ENCODE results near the gene ADARB1.

The ADARB1 gene

GRCh38 chr21:45074818-45075595 is 627 bp downstream of the ADARB1 start:
- DNase-seq (ENCODE audit: low spot score) = no peak

DNA sequence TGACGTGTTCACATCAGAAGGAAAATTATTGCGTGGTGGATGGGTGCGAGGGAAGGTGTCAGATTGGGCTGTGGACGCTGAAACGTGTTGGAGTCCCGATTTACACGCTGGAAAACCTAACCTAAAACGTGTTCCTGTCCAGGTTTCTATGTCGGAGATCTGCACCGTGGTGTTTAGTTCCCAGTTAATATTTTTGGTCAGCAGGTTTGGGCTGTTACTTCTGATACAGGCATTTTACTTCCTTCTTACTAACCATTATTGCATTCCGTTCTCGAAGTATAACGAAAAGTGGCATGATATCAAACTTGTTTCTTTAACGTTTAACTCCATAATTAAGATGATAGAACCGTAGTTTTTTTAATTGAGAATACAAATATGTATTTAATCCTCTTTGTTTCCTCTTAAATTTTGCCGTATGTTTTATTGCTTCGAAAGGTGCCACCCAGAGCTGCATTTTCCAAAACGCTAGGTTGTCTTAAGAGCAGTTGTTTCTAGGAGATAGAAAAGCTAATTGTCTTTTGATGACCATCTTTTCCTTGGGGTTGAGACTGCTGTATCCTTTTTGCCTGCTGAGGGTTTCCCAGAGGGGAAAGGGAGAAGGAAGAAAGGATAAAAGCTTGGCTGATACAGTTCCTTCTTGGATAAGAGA is 1.3 kb downstream of the ADARB1 start:
- DNase-seq (ENCODE audit: low spot score) = no peak

DNA sequence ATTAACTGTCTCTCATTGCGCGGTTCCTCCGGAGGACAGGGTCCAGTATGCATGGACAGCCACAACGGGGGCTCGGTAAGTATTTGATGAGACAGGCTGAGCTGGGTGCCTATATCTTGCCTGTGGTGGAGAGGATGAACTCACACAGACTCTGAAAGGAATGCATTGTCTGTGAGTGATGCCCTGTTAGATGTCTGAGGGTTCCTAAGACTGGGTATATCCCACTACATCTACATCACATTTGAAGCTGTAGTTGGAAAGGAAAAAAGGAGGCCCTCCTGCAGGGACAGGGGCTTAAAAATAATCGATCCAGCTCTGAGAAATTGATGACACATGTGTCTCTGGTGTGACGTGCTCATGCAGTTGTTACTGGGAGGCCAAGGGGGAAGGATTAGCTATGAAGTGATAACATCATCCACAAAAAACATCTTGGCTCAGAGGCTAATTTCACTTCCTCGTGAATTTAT is 1.9 kb downstream of the ADARB1 start:
- DNase-seq (ENCODE audit: low spot score) = no peak

DNA sequence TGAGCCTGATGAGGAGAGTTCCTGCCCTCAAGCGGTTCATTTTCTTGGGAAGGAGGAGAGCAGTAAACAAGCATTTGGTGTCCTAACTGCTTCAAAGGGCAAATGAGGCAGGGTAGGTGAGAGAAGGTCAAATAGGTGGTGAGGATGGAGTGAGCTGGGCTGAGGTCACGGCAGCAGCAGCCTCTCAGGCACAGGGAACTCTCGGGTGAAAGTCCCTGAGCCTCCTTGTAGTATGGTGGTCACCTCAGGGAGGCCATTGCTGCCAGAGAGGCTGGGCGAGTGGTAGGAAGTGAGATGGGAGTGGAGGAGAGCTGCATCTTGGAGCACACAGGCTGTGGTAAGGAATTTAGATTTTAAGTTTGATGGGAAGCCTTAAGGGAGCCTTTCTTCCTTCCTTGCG is 4.0 kb downstream of the ADARB1 start:
- DNase-seq (ENCODE audit: low spot score) = no peak

DNA sequence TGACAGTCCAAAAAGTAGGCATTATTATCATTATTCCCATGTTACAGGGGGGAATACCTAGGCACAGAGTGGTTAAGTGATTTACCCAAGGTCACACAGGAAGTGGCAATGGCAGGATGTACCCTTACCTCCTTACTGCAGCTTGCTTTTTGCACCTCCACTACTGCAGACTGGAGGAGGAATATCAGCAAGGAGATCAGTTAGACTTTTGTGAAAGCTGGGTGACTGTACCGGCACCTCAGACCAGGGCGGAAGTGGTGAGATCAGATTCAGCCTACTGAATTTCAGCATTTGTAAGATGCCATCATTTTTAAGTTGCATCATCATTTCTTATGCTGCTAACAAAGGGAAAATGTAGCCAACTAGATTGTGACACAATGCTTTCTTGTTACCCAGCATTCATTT is 4.5 kb downstream of the ADARB1 start:
- DNase-seq (ENCODE audit: low spot score) = no peak

GRCh38 chr21:45079351-45079750 is 5.0 kb downstream of the ADARB1 start:
- no peak for DNase-seq (ENCODE audit: low spot score)

DNA sequence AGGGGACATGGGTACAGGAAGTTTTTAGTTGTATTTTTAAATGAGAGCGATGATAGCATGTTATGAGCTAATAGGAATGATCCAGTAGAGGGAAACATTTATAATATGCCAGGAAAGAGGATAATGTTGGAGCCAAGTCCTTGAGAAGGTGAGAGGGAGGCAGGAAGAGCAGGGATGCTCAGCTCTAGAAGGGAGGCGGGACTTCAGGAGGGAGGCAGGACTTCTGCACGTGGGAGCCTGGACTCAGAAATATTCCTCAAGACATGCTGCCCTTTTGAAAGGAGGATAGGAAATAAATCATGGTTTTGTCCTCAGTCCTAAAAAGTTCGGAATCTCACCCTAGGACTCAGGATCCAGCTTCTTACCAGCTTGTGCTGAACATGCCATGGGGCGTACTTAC is 5.9 kb downstream of the ADARB1 start:
- DNase-seq (ENCODE audit: low spot score) = no peak

- DNase-seq (ENCODE audit: low spot score) = no peak
These were observed 6.4 kb downstream of the ADARB1 start for GRCh38 chr21:45080639-45081414.

DNA sequence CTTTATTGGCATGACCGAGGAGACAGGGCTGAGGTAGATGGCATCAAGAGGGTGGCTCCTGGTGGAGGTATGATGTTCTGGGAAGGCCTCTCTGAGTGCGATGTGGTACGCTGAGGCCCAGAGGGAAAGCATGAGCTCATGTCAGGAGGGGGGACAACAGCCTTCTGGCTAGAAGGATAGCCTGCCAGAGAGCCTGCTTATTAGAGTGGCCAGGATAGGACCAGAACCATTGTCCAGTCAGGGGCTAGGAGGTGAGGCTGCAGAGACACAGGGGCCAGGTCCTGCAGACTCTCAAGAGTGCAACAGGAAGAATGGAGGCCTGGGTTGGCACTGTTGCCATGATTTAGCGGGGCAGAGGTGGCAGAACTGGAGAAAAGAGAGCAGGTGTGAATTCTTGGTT is 7.3 kb downstream of the ADARB1 start:
- no peak for DNase-seq (ENCODE audit: low spot score)

GRCh38 chr21:45082736-45083135 is 8.4 kb downstream of the ADARB1 start:
- DNase-seq (ENCODE audit: low spot score) = no peak

GRCh38 chr21:45084121-45084520 is 9.7 kb downstream of the ADARB1 start:
- no peak for DNase-seq (ENCODE audit: low spot score)

DNA sequence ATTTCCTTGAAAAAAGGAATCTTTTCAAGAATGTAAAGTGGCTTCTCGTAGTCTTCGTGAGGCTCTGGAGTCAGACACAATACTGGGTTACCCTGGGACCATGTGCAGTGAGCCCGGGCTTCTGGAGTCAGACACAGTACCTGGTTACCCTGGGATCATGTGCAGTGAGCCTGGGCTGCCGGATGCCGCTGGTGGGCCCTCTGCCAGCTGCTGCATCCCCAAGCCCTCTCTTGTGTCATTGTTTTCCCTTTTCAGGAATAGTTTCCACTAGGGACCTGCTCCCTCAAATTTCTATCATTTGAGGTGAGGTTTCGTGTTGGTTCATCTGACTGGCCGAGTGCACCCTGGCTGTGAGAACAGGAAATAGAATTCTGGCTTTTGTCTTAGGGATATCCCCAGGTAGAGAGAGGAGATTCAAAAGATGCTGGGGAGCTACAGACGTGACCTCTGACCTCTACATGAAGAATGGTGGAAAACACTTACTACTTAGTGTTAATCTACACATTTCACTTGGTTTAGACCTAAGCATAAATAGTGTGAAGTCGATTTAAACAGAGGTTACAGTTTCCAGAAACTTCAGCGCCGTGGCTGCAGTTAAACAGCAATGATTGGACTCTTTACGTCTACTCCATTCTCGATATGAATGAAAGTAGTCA is 10.6 kb downstream of the ADARB1 start:
- no peak for DNase-seq (ENCODE audit: low spot score)

DNA sequence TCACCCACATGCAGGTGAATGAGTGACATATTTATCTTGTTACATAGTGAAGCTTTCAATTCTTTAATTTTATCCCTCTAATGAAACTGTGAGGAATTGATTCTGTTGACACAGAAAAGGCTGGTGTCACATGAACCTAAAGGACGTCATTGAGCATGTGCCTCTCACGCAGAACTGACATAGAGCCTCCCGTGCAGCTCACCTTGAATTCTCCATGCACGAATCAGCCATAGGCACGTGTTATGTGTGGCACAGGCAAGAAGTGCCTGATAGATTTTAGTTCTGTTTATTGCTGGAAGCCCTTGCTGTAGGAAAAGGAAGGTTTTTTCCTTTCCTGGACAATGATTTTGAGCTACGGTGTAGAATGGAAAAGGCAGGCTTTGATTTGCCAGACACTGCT is 11.3 kb downstream of the ADARB1 start:
- no peak for DNase-seq (ENCODE audit: low spot score)

- DNase-seq (ENCODE audit: low spot score) = no peak
These were observed 12.1 kb downstream of the ADARB1 start for GRCh38 chr21:45086337-45086958.

- no peak for DNase-seq (ENCODE audit: low spot score)
These were observed 12.8 kb downstream of the ADARB1 start for GRCh38 chr21:45087022-45087823.

DNA sequence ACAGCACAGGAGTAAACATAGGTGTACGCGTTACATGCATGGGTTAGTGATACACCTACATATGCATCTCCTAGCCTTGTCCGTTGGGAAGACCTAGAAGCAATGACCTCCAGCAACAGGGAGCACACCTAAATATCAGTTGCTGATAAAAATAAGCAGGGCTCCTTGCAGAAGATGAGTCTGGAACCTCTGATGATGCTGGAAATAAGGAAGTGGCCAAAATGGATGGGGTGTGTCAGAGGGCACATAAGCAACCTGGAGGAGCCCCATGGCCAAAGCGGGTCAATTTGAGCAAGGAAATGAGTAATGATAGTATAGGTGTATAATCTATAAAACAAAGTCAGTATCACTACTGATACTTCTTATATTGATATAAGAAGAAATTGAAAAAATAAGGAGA is 13.7 kb downstream of the ADARB1 start:
- no peak for DNase-seq (ENCODE audit: low spot score)

DNA sequence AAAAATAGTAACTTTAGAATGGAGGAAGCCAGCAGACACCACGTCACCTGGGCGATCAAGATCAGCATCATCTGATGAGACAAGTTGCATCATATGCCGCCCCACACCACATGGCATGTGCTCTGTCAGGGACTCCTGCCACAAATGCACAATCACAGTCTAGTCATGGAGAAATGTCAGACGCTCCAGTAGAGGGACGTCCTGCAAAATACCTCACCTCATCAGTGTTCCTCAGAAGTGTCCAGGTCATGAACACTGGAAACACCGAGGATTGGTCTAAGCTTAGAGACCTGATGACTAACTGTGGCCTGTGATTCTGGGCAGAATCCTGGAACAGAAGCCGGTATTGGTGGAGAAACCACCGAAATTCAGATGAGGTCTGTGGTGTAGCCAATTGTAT is 14.3 kb downstream of the ADARB1 start:
- no peak for DNase-seq (ENCODE audit: low spot score)

DNA sequence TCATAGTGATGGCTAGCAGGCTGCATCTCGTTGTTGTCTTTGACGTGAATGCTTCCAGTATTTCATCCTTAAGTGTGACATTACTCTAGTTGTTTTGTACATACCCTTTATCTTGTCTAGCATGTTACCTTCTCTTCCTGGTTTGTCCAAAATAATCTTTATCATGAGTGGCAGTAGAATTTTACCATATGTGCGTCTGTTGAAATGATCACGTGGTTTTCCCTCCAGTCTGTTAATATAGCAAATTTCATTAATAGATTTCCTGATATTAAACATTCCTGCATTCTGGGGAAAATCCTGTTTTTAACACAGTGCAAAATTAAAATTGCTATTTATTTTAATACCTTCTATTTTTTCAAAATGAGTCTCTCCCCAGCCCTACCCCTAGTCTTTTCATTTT is 15.6 kb downstream of the ADARB1 start:
- no peak for DNase-seq (ENCODE audit: low spot score)

- DNase-seq (ENCODE audit: low spot score) = no peak
These were observed 16.6 kb downstream of the ADARB1 start for GRCh38 chr21:45090966-45091365.

GRCh38 chr21:45091550-45092322 is 17.4 kb downstream of the ADARB1 start:
- DNase-seq (ENCODE audit: low spot score) = no peak
